HepG2 (cell line): ENCODE data around the gene CER1. TPM values are rescaled to one million over a fixed set of nuclear protein-coding genes. Genes with fewer than 3 reads are reported as not detected.

ENCODE experiments used
- ARID2 ChIP-seq: sonication (generic); formaldehyde crosslinking; IDR thresholded peaks from 2 replicates; pipeline ENCODE4 v1.8.1; 2022; ENCODE audit warnings: mild to moderate bottlenecking, missing genetic modification reagents, borderline replicate concordance
- BRF2 ChIP-seq: sonication (generic); formaldehyde crosslinking; IDR thresholded peaks from 2 replicates; pipeline ENCODE4 v1.8.1; 2022; ENCODE audit warnings: mild to moderate bottlenecking, missing genetic modification reagents
- CREB1 ChIP-seq, 2 experiments: fragments of 450-650 bp in 1 of 2; IDR thresholded peaks; 2 replicates each; pipeline ENCODE4 v1.6.1; 2016 to 2017; ENCODE audit warnings: control low read depth in 1 of 2, mild to moderate bottlenecking in 1 of 2, missing compliant biosample characterization in 1 of 2, missing genetic modification characterization in 1 of 2
- DZIP1 ChIP-seq: sonication (generic); formaldehyde crosslinking; IDR thresholded peaks from 2 replicates; pipeline ENCODE4 v1.5.0; 2020; ENCODE audit warnings: mild to moderate bottlenecking, missing genetic modification reagents
- EZH2 ChIP-seq: conservative IDR thresholded peaks from 2 replicates; pipeline ENCODE4 v1.6.1; 2012; ENCODE audit warnings: mild to moderate bottlenecking, low read depth, low read length, moderate library complexity
- IRF2 ChIP-seq: IDR thresholded peaks from 2 replicates; pipeline ENCODE4 v1.6.1; 2018; ENCODE audit warnings: missing genetic modification reagents, missing compliant biosample characterization
- KDM5A ChIP-seq: fragments of 200-600 bp; sonication (generic); IDR thresholded peaks from 2 replicates; pipeline ENCODE4 v1.7.0; 2018; ENCODE audit warnings: antibody characterized with exemption, mild to moderate bottlenecking, low read length, borderline replicate concordance
- NFE2L2 ChIP-seq: fragments of 150-350 bp; IDR thresholded peaks from 2 replicates; pipeline ENCODE4 v1.6.1; 2014; ENCODE audit warnings: low read length
- RFX3 ChIP-seq: IDR thresholded peaks from 2 replicates; pipeline ENCODE4 v1.6.1; 2016; ENCODE audit warnings: missing biosample characterization, missing genetic modification reagents
- SMC3 ChIP-seq: IDR thresholded peaks from 2 replicates; pipeline ENCODE4 v1.6.1; 2011; ENCODE audit warnings: low read length, improper control_type of control experiment
- TFAP4 ChIP-seq: sonication (generic); IDR thresholded peaks from 2 replicates; pipeline ENCODE4 v1.6.1; 2016; ENCODE audit warnings: low read depth, borderline replicate concordance
- WIZ ChIP-seq: sonication (generic); formaldehyde crosslinking; IDR thresholded peaks from 2 replicates; pipeline ENCODE4 v1.5.1; 2020; ENCODE audit warnings: mild to moderate bottlenecking, missing genetic modification reagents
- YEATS4 ChIP-seq: sonication (generic); formaldehyde crosslinking; IDR thresholded peaks from 2 replicates; pipeline ENCODE4 v1.4.0; 2020; ENCODE audit warnings: missing genetic modification reagents, borderline replicate concordance
- ZNF367 ChIP-seq: sonication (generic); formaldehyde crosslinking; IDR thresholded peaks from 2 replicates; pipeline ENCODE4 v1.4.0; 2020; ENCODE audit warnings: missing genetic modification reagents, borderline replicate concordance
- ZNF547 ChIP-seq: sonication (generic); formaldehyde crosslinking; IDR thresholded peaks from 2 replicates; pipeline ENCODE4 v1.5.1; 2020; ENCODE audit warnings: mild to moderate bottlenecking, missing genetic modification reagents
- ZNF609 ChIP-seq: sonication (generic); formaldehyde crosslinking; IDR thresholded peaks from 2 replicates; pipeline ENCODE4 v1.4.0; 2020; ENCODE audit warnings: mild to moderate bottlenecking, missing genetic modification reagents, borderline replicate concordance
- ZNF747 ChIP-seq: sonication (generic); formaldehyde crosslinking; IDR thresholded peaks from 2 replicates; pipeline ENCODE4 v1.8.1; 2023; ENCODE audit warnings: missing genetic modification reagents, mild to moderate bottlenecking, borderline replicate concordance
- polyA plus RNA-seq, 8 experiments: library from polyadenylated mRNA; depleted of rRNA in 3 of 8; stranded (reverse) in 7 of 8; unstranded in 1 of 8; fragments of >200 nt; fragmentation: Illumina TruSeq in 4 of 8; extraction: Trizol in 4 of 8; gene quantifications; 2 replicates each; pipeline versions ENCODE4 v1.2.1 to v1.2.3, GENCODE V29; 2011 to 2016; ENCODE audit warnings: low read depth in 4 of 8, missing spikeins in 1 of 8, mixed read lengths in 1 of 8; ENCODE audit not compliant: insufficient read depth in 1 of 8
- total RNA-seq, 5 experiments: library from RNA; depleted of rRNA; stranded (reverse); fragments of >200 nt; fragmentation: Illumina TruSeq; extraction: Trizol; gene quantifications; 2 replicates each; pipeline ENCODE4 v1.2.3, GENCODE V29; 2016; ENCODE audit warnings: low read depth in 1 of 5
- TF ChIP-seq, protein P1 (sequence below): sonication (generic); formaldehyde crosslinking; IDR thresholded peaks from 2 replicates; pipeline ENCODE4 v1.5.0; 2020; ENCODE audit warnings: missing genetic modification reagents

Gene CER1
- total and polyA plus RNA-seq, 2 of the 13 experiments (the other 11 are each of a cell fraction or from before 2014, with no cell fraction given), result 0.18 TPM; not detected in 1

GRCh38 chr9:14693251-14693861, 29.2 kb downstream of the CER1 start, which contains the start of gene ZDHHC21 (continued):
- TF ChIP-seq IRF2, result peak; percentile 40; the same call in 1 of the 2 replicates
- no peak for TF ChIP-seq KDM5A
- TF ChIP-seq DZIP1 (CRISPR knock-in tag), result 0 out of 2 replicates have a peak, but pooled peaks have one; percentile 66
- TF ChIP-seq YEATS4, result no peak
- TF ChIP-seq, protein P1, sequence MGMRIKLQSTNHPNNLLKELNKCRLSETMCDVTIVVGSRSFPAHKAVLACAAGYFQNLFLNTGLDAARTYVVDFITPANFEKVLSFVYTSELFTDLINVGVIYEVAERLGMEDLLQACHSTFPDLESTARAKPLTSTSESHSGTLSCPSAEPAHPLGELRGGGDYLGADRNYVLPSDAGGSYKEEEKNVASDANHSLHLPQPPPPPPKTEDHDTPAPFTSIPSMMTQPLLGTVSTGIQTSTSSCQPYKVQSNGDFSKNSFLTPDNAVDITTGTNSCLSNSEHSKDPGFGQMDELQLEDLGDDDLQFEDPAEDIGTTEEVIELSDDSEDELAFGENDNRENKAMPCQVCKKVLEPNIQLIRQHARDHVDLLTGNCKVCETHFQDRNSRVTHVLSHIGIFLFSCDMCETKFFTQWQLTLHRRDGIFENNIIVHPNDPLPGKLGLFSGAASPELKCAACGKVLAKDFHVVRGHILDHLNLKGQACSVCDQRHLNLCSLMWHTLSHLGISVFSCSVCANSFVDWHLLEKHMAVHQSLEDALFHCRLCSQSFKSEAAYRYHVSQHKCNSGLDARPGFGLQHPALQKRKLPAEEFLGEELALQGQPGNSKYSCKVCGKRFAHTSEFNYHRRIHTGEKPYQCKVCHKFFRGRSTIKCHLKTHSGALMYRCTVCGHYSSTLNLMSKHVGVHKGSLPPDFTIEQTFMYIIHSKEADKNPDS, result no peak
- no peak for TF ChIP-seq RFX3 (CRISPR knock-in tag)
- TF ChIP-seq TFAP4, result no peak
- no peak for TF ChIP-seq ZNF367
- no peak for TF ChIP-seq SMC3
- no peak for TF ChIP-seq EZH2
- no peak for TF ChIP-seq CREB1 (IDR thresholded peaks at IDR 0.05)
- TF ChIP-seq CREB1 (CRISPR knock-in tag; IDR thresholded peaks at IDR 0.05), result no peak
- no peak for TF ChIP-seq WIZ (CRISPR knock-in tag)
- peak; percentile 86; the same call in 1 of the 2 replicates for TF ChIP-seq ZNF747 (CRISPR knock-in tag)
- TF ChIP-seq ZNF609, result peak; percentile 44; the same call in 1 of the 2 replicates
- 0 out of 2 replicates have a peak, but pooled peaks have one; percentile 72 for TF ChIP-seq ARID2 (CRISPR knock-in tag)
- no peak for TF ChIP-seq BRF2 (CRISPR knock-in tag)
- no peak for TF ChIP-seq NFE2L2
- no peak for TF ChIP-seq ZNF547
